K562 (cell line): ENCODE results near the gene KXD1. TPM values are rescaled to one million over a fixed set of nuclear protein-coding genes. Genes with fewer than 3 reads are reported as not detected.
A peak's percentile ranks its signal among the peaks of the same experiment; 100 is the strongest.

ENCODE experiments used
- ATAC-seq: fragments of 200-7000 bp; cut with Tn5 transposase; 3 replicates; pipeline ENCODE4 v1.9.1; 2020; ENCODE audit warnings: moderate library complexity
- BruUV-seq: library from RNA; stranded (reverse); fragments of 400-500 nt; replicated peaks from 2 replicates; lab custom pipeline; 2021; lab: Mats Ljungman, UMichigan
- CTCF ChIA-PET: fragments of 300-600 bp; formaldehyde crosslinking; extraction: SDS; loops from one replicate; lab custom pipeline; 2021; ENCODE audit warnings: low intra/inter-chr PET ratio; lab: Yijun Ruan, JAX
- POLR2A ChIA-PET: fragments of 300-600, 350-650 bp; sonication (Branson Sonifier 250); formaldehyde crosslinking; extraction: SDS; loops from one replicate; lab custom pipeline; 2021; ENCODE audit warnings: antibody characterized with exemption, inconsistent platforms; lab: Yijun Ruan, JAX
- DNase-seq, 4 experiments: peaks; one replicate each; pipeline versions ENCODE4 v3.0.0 to v3.0.0-alpha.2; 2011 to 2018; ENCODE audit warnings: low spot score in 3 of 4, mixed read lengths in 3 of 4; ENCODE audit errors: extremely low read depth in 1 of 4
- FAIRE-seq: peaks from 2 replicates; lab custom pipeline; 2011; peaks lifted over from hg19 to GRCh38; lab: Jason Lieb, UNC
- H2AFZ ChIP-seq: 2 replicates; pipeline ENCODE4 v1.6.0; 2011; ENCODE audit warnings: low read depth, low read length, control low read depth, inconsistent platforms
- H3K27ac ChIP-seq: fragments of 200-600 bp; 3 replicates; pipeline ENCODE4 v1.8.0; 2011; ENCODE audit warnings: low read depth, mild to moderate bottlenecking, control low read depth, inconsistent platforms, low read length, moderate library complexity, mixed read lengths; ENCODE audit errors: extremely low read depth
- H3K27me3 ChIP-seq, 2 experiments: fragments of 300-600 bp in 1 of 2; 2 replicates in 1 of 2; 3 replicates in 1 of 2; pipeline versions ENCODE4 v1.6.0 to v1.8.0; 2011; ENCODE audit warnings: inconsistent platforms in 2 of 2, low read length in 2 of 2, mild to moderate bottlenecking in 1 of 2, mixed read lengths in 1 of 2, moderate library complexity in 1 of 2; ENCODE audit not compliant: control insufficient read depth in 2 of 2, insufficient read depth in 2 of 2
- H3K36me3 ChIP-seq: fragments of 300-600 bp; 3 replicates; pipeline ENCODE4 v1.8.0; 2011; ENCODE audit warnings: mild to moderate bottlenecking, low read length, inconsistent platforms; ENCODE audit not compliant: control insufficient read depth, insufficient read depth
- H3K4me1 ChIP-seq, 2 experiments: fragments of 200-600 bp in 1 of 2; replicated peaks in 1 of 2; 2 replicates in 1 of 2; 3 replicates in 1 of 2; pipeline versions ENCODE4 v1.5.1 to v1.8.0; 2011; ENCODE audit warnings: inconsistent platforms in 2 of 2, low read length in 2 of 2, mild to moderate bottlenecking in 1 of 2, mixed read lengths in 1 of 2, moderate library complexity in 1 of 2; ENCODE audit not compliant: control insufficient read depth in 2 of 2, insufficient read depth in 2 of 2
- H3K4me2 ChIP-seq: 2 replicates; pipeline ENCODE4 v1.6.1; 2011; ENCODE audit warnings: low read length, control low read depth, inconsistent platforms, mixed read lengths; ENCODE audit not compliant: insufficient read depth
- H3K4me3 ChIP-seq: fragments of 200-600 bp; sonication (generic), shearing (Covaris generic); 2 replicates; pipeline ENCODE4 v1.5.1; 2016; ENCODE audit warnings: control low read depth, inconsistent platforms
- H3K79me2 ChIP-seq: fragments of 200-600 bp; 3 replicates; pipeline ENCODE4 v1.8.0; 2011; ENCODE audit warnings: low read length, inconsistent platforms; ENCODE audit not compliant: control insufficient read depth, insufficient read depth
- H3K9ac ChIP-seq, 2 experiments: 2 replicates each; pipeline versions ENCODE4 v1.6.0 to v1.6.1; 2011; ENCODE audit warnings: low read depth in 2 of 2, low read length in 2 of 2, control low read depth in 1 of 2, inconsistent platforms in 1 of 2, mild to moderate bottlenecking in 1 of 2, mixed read lengths in 1 of 2; ENCODE audit not compliant: insufficient read depth in 1 of 2
- H3K9me1 ChIP-seq: one replicate; pipeline ENCODE4 v1.6.0; 2011; ENCODE audit warnings: inconsistent platforms, mild to moderate bottlenecking, low read length, moderate library complexity; ENCODE audit not compliant: control insufficient read depth, insufficient read depth
- H3K9me3 ChIP-seq: replicated peaks from 2 replicates; pipeline ENCODE4 v1.5.1; 2011; ENCODE audit warnings: low read depth, low read length, inconsistent platforms; ENCODE audit not compliant: control insufficient read depth, insufficient read depth
- H4K20me1 ChIP-seq: replicated peaks from 2 replicates; pipeline ENCODE4 v1.6.1; 2011; ENCODE audit warnings: low read length, inconsistent platforms, mixed read lengths; ENCODE audit not compliant: control insufficient read depth, insufficient read depth
- ATF3 ChIP-seq, 2 experiments: fragments of 450-650 bp in 1 of 2; sonication (generic) in 1 of 2; formaldehyde crosslinking in 1 of 2; IDR thresholded peaks in 1 of 2; conservative IDR thresholded peaks in 1 of 2; 2 replicates each; pipeline versions ENCODE4 v1.6.1 to v1.8.1; 2016 to 2023; ENCODE audit warnings: mild to moderate bottlenecking in 2 of 2, moderate library complexity in 2 of 2, inconsistent platforms in 1 of 2, missing genetic modification reagents in 1 of 2
- DNMT1 ChIP-seq: fragments of 450-650 bp; IDR thresholded peaks from 2 replicates; pipeline ENCODE4 v1.6.1; 2016; ENCODE audit warnings: antibody characterized with exemption, mild to moderate bottlenecking
- MAFF ChIP-seq: IDR thresholded peaks from 2 replicates; pipeline ENCODE4 v1.6.1; 2012; ENCODE audit warnings: low read length, improper control_type of control experiment
- RERE ChIP-seq: sonication (generic); formaldehyde crosslinking; IDR thresholded peaks from 2 replicates; pipeline ENCODE4 v1.8.0; 2023; ENCODE audit warnings: missing genetic modification reagents, mild to moderate bottlenecking, borderline replicate concordance
- TGIF2 ChIP-seq: sonication (generic); formaldehyde crosslinking; IDR thresholded peaks from 2 replicates; pipeline ENCODE4 v1.8.1; 2022; ENCODE audit warnings: mild to moderate bottlenecking, missing genetic modification reagents, moderate library complexity
- ZNF609 ChIP-seq: sonication (generic); formaldehyde crosslinking; IDR thresholded peaks from 2 replicates; pipeline ENCODE4 v1.8.1; 2023; ENCODE audit warnings: missing genetic modification reagents, mild to moderate bottlenecking, borderline replicate concordance
- WGBS: fragments of 100-300 bp; shearing (Covaris generic); methylation state at CpG from one replicate; pipeline ENCODE4 v1.1.6; 2016; ENCODE audit warnings: low coverage, mixed read lengths; ENCODE audit not compliant: insufficient coverage; ENCODE audit errors: missing lambda C conversion rate; 5-methylcytosine and 5-hydroxymethylcytosine counted together
- in situ Hi-C: fragments of 300-500 bp; cut with MboI; formaldehyde crosslinking; loops from 4 replicates; pipeline ENCODE4 v1.15.0; 2018; ENCODE audit warnings: inconsistent platforms, mixed read lengths
- intact Hi-C: fragments of 100-400 bp; cut with micrococcal nuclease; formaldehyde crosslinking; loops from 2 replicates; pipeline ENCODE4 v1.14.2; 2022
- polyA plus RNA-seq, 8 experiments: library from polyadenylated mRNA; depleted of rRNA in 4 of 8; stranded (reverse) in 5 of 8; unstranded in 3 of 8; fragments of >200 nt; fragmentation: Nextera tagmentation in 2 of 8; fragmentation: Illumina TruSeq in 1 of 8; extraction: Ambion mirVana in 2 of 8; extraction: Trizol in 1 of 8; gene quantifications; 2 replicates each; pipeline versions ENCODE4 v1.2.1 to v1.2.3, GENCODE V29; 2011 to 2014; ENCODE audit warnings: inconsistent platforms in 1 of 8, missing spikeins in 1 of 8
- total RNA-seq, 7 experiments: library from RNA; depleted of rRNA in 6 of 7; stranded (reverse); fragments of >200 nt in 6 of 7; fragmentation: Illumina TruSeq in 2 of 7; extraction: Trizol in 2 of 7; gene quantifications; 2 replicates each; pipeline versions ENCODE4 v1.2.1 to v1.2.3, GENCODE V29; 2011 to 2021; ENCODE audit warnings: low replicate concordance in 1 of 7

Gene KXD1
- total and polyA plus RNA-seq, 9 of the 15 experiments (the other 6 are each of a cell fraction or from before 2014, with no cell fraction given): 21.9 to 210 (median 118) TPM

GRCh38 chr19:18597809-18598660, 40.4 kb downstream of the KXD1 start:
- Histone ChIP-seq H3K4me2 (no peak overlapping the region), H4K20me1 (0 out of 2 replicates have a peak, but pooled peaks cover under 1% of the 10 kb centered on the region), H3K27me3 (no peaks in the 10 kb centered on the region), H3K4me1 (peaks cover 21 to 57% of the 10 kb centered on the region in 2 experiments), H3K9me3 (no peaks in the 10 kb centered on the region), H3K4me3 (no peak overlapping the region), H3K27ac (no peak overlapping the region), H2AFZ (no peak overlapping the region), H3K36me3 (no peaks in the 10 kb centered on the region), H3K79me2 (no peaks in the 10 kb centered on the region), H3K9ac (peak overlapping the region in 1 of 2 experiments; percentile 20; a peak in 1 of 4 replicates), H3K9me1 (no peaks in the 10 kb centered on the region)
- in situ Hi-C loops (no loop called here), intact Hi-C loops (loop anchor here (10.0 kb wide), 1 partner anchor 247 kb away; no protein-coding TSS in a partner anchor)
- BruUV-seq: no TSS peak
- FAIRE-seq (no peak), ATAC-seq (no peak), DNase-seq (no peak)
- POLR2A ChIA-PET: no interaction called here
- CTCF ChIA-PET: no interaction called here
- WGBS: 58% methylated on average over 15 of the region's 25 CpGs
- TF ChIP-seq ATF3 (IDR thresholded peaks at IDR 0.05) (no peak), ATF3 (CRISPR knock-in tag; conservative IDR thresholded peaks at IDR 0.05) (no peak), DNMT1 (no peak), MAFF (no peak), ZNF609 (CRISPR knock-in tag) (no peak), RERE (CRISPR knock-in tag) (no peak), TGIF2 (CRISPR knock-in tag) (no peak)
